GM12873 (cell line): ENCODE measurements around the gene CD248.

Source experiments
- TF ChIP-seq, protein P1 (sequence below): IDR thresholded peaks from 2 replicates; pipeline ENCODE4 v1.5.1; 2012; ENCODE audit warnings: low read depth, mild to moderate bottlenecking, moderate library complexity, low read length, control low read depth; ENCODE audit not compliant: insufficient read depth; ENCODE audit errors: missing control alignments

CD248 gene

DNA sequence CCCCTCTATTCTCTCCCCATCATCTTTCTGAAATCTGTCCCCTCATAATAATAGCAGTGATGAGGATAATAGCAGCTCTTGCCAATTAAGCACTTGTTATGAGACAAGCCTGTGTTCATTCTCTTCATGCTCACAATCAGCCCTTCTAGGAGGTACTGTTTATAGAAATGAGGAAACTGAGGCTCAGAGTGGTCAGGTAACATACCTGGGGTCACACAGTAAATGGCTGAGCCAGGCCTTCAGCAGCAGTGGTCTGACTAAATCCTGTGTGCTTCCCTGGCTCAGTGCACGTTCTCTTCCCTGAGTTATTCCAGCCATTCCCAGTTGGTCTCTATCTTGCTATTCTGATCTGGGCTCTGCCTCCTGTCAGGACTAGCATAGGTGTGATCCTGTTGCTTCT, 42.6 kb downstream of the CD248 start:
- TF ChIP-seq, protein P1, sequence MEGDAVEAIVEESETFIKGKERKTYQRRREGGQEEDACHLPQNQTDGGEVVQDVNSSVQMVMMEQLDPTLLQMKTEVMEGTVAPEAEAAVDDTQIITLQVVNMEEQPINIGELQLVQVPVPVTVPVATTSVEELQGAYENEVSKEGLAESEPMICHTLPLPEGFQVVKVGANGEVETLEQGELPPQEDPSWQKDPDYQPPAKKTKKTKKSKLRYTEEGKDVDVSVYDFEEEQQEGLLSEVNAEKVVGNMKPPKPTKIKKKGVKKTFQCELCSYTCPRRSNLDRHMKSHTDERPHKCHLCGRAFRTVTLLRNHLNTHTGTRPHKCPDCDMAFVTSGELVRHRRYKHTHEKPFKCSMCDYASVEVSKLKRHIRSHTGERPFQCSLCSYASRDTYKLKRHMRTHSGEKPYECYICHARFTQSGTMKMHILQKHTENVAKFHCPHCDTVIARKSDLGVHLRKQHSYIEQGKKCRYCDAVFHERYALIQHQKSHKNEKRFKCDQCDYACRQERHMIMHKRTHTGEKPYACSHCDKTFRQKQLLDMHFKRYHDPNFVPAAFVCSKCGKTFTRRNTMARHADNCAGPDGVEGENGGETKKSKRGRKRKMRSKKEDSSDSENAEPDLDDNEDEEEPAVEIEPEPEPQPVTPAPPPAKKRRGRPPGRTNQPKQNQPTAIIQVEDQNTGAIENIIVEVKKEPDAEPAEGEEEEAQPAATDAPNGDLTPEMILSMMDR: no peak

DNA sequence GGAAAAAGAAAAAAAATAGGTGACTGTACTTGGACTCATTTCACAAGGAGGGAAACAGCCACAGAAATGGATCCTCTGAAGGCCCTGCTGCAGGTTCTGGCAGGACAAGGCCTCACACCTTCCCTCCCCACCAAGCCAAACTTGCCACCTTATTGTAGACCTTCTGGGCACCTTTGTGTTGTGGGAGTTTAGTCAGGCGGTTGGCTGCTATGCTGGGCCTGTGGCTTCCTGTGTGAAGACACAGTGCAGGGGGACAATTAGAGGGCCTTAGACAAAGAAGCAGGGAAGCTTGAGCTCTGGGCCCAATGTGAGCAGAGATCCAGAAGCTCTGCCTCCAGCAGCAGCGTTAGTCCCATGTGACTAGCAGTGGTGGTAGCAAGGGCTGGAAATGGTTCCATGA, 44.2 kb downstream of the CD248 start:
- TF ChIP-seq, protein P1: no peak

DNA sequence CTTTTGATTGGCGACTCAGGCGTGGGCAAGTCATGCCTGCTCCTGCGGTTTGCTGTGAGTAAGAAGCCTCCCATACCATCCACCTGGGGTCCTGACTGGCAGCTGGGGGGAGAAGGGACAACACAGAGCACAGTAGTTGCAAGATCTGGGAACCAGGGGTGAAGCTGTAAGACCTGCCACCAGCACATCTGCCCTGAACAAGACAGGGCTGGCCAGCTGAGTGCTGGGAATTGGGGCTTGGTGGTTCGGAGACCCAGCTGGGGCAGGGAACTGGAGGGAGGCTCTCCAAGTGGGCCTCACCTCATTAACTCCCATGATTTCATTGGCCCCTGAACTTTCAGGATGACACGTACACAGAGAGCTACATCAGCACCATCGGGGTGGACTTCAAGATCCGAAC, 45.0 kb downstream of the CD248 start:
- TF ChIP-seq, protein P1: no peak

- TF ChIP-seq, protein P1: peak; percentile 21
These were observed 47.6 kb downstream of the CD248 start for GRCh38 chr11:66268952-66269905.

DNA sequence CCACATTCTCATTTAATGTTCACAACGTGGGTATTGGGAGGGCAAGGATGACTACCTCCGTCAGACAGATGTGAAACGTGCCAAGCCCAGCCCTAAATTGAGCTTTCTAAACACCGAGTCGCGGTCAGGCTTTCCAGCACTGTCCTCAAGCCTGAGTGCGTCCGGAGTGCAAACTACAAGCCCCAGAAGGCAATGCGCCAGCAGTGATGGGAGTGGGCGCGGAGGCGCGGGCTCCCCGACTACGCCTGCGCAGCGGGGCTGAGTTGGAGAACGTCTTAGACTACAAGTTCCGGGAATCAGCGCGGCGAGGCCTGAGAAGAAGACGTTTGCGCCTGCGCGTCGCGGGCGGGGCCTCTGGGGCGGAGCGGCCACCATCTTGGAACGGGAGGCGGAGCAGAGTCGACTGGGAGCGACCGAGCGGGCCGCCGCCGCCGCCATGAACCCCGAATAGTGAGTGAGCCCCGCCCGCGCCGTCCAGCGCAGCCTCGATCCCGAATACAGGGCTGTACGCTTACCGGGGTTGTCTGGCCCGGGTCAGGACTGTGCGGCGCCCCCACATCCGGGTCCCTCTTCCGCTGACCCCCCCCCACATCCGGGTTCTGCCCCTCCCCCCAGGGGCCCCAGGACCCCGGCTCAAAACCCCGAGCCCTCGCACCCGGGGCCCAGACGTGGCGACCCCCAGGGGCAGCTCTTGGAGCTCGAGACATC, 48.4 kb downstream of the CD248 start, which contains the start of gene RAB1B:
Gene RAB1B, plus strand, starts transcription at position 396 of the 708 bp plus-strand sequence. Its CDS starts 41 bp downstream, at position 437.
- TF ChIP-seq, protein P1: no peak

DNA sequence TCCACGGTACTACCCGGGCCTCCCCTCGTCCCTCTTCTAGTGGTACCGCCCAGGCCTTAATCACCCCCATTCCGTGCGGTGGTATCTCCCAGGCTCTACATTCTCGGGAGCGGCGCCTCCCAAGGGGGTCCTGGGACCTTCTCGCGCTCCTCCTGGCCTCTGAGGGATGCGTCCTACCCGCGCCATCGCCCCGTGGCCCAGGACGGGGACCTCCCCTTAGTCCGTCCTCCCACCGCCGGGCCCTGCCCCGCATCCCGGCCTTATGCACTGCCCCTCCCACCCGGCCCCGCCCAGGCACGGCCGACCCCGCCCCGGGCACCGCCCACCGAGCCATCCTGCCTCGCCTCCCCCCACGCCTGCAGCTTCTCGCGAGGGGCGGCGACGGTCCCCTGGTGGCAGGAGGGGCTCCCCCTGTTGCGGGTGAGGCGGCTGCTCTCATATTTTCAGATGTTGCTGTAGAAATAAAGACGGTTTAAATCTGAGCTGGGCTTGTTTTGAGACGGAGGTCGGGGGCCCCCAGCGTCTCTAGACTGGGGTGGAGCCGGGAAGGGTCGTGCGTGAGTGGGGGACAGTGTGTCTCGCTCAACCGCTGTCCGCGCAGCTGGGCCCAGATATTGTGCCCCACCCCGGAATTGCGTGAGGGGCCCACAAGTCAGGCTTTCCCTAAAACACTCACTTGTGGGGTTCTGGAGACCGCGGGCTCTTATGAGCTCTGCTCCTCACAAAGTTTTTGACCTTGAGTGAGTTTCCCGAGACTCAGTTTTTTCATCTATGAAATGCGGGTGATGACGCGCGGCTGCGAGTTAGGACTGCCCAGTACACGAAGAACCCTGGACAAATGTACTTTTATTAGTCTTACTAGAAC, 49.2 kb downstream of the CD248 start:
- TF ChIP-seq, protein P1: peak; percentile 24
